Nephron (organoid): ENCODE results near the gene DDX31.

ENCODE experiments used
- H3K27ac Mint-ChIP-seq, 3 experiments: 2 replicates each; pipeline ENCODE4 v1.8.0; 2020; ENCODE audit warnings: mixed read lengths in 3 of 3, mild to moderate bottlenecking in 2 of 3, moderate library complexity in 1 of 3
- H3K27me3 Mint-ChIP-seq: 2 replicates; pipeline ENCODE4 v1.8.0; 2021; ENCODE audit warnings: low read depth, mild to moderate bottlenecking, moderate library complexity, mixed read lengths
- H3K36me3 Mint-ChIP-seq: 2 replicates; pipeline ENCODE4 v1.8.0; 2020; ENCODE audit warnings: low read depth, mixed read lengths
- H3K4me1 Mint-ChIP-seq: 2 replicates; pipeline ENCODE4 v1.8.0; 2020; ENCODE audit warnings: mixed read lengths
- H3K4me3 Mint-ChIP-seq, 3 experiments: 2 replicates each; pipeline ENCODE4 v1.8.0; 2020; ENCODE audit warnings: mild to moderate bottlenecking in 3 of 3, mixed read lengths in 3 of 3, moderate library complexity in 2 of 3
- H3K9me3 Mint-ChIP-seq: 2 replicates; pipeline ENCODE4 v1.8.0; 2020; ENCODE audit warnings: mixed read lengths
- TF ChIP-seq, protein P1 (sequence below), 3 experiments: fragments of 200-600 bp; sonication (generic); IDR thresholded peaks; one replicate each; pipeline ENCODE4 v1.5.0; 2021; ENCODE audit warnings: antibody characterized with exemption in 3 of 3; ENCODE audit not compliant: unreplicated experiment in 3 of 3

Gene DDX31

DNA sequence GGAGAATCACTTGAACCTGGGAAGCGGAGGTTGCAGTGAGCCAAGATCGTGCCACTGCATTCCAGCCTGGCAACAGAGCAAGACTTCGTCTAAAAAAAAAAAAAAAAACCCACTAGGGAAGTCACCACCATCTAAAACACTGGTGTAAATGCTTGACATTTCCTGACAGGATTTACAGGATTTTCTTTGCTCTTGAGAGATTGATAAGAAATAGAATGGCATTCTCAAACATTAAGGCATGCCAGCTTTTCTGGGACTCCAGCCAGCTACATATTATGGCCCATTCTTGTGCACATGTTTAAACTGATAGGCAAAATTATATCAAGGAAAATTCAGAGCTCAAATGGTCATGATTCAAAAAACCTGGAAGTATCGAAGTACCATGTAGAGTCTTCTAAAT is 29.2 kb upstream of the DDX31 start:
- TF ChIP-seq, protein P1, sequence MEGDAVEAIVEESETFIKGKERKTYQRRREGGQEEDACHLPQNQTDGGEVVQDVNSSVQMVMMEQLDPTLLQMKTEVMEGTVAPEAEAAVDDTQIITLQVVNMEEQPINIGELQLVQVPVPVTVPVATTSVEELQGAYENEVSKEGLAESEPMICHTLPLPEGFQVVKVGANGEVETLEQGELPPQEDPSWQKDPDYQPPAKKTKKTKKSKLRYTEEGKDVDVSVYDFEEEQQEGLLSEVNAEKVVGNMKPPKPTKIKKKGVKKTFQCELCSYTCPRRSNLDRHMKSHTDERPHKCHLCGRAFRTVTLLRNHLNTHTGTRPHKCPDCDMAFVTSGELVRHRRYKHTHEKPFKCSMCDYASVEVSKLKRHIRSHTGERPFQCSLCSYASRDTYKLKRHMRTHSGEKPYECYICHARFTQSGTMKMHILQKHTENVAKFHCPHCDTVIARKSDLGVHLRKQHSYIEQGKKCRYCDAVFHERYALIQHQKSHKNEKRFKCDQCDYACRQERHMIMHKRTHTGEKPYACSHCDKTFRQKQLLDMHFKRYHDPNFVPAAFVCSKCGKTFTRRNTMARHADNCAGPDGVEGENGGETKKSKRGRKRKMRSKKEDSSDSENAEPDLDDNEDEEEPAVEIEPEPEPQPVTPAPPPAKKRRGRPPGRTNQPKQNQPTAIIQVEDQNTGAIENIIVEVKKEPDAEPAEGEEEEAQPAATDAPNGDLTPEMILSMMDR (IDR thresholded peaks at IDR 0.05; ENCODE audit: unreplicated experiment in 3 of 3), result no peak
- Mint-ChIP-seq H3K27ac (no peak overlapping the region), H3K36me3 (peaks cover 16% of the 10 kb centered on the region), H3K4me1 (no peaks in the 10 kb centered on the region), H3K9me3 (peaks cover 49% of the 10 kb centered on the region), H3K4me3 (no peak overlapping the region), H3K27me3 (no peaks in the 10 kb centered on the region)

DNA sequence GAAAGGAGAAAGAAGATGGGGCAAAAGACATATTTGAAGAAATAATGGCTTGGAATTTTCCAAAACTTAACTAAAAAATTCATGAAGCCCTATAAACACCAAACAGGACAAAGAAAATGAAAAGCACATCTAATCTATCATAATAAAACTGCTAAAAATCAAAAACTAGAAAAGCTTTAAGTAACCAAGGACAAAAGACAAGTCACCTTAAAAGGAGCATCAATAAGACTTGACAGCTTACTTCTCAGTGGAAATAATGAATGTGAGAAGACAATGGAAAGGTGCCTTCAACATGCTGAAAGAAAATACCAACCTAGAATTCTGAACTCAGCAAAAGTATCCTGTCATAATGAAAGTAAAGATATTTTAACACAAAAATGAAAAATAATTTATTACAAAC is 27.4 kb upstream of the DDX31 start:
- H3K4me1 Mint-ChIP-seq, result no peaks in the 10 kb centered on the region
- H3K9me3 Mint-ChIP-seq, result peaks cover 44% of the 10 kb centered on the region
- TF ChIP-seq, protein P1 (IDR thresholded peaks at IDR 0.05; ENCODE audit: unreplicated experiment in 3 of 3), result no peak
- H3K27ac Mint-ChIP-seq, result no peak overlapping the region
- peaks cover 28% of the 10 kb centered on the region for H3K36me3 Mint-ChIP-seq
- H3K4me3 Mint-ChIP-seq, result no peak overlapping the region
- H3K27me3 Mint-ChIP-seq, result no peaks in the 10 kb centered on the region

DNA sequence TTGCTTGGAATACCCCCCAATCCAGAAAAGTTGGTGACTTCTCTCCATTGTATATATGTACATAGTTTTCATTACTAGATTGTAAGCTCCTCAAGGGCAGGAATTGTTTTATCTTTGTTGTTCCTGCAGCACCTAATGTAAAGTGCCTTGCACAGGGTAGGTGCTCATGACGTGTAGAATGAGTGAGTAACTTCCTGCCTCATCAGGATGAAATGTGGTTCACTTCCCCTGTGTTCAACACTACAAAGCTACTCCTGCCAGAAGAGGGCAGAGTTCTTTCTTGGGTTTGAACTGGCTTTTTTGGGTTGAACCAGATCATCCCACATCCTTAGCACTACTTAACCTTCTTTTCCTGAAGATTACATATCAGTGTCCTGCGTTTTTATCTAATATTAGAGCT is 24.4 kb upstream of the DDX31 start:
- Mint-ChIP-seq H3K9me3 (peaks cover 42% of the 10 kb centered on the region), H3K36me3 (peaks cover 58% of the 10 kb centered on the region), H3K27me3 (no peaks in the 10 kb centered on the region), H3K4me3 (no peak overlapping the region), H3K4me1 (peaks cover 8% of the 10 kb centered on the region), H3K27ac (no peak overlapping the region)
- TF ChIP-seq, protein P1 (IDR thresholded peaks at IDR 0.05; ENCODE audit: unreplicated experiment in 3 of 3), result no peak

DNA sequence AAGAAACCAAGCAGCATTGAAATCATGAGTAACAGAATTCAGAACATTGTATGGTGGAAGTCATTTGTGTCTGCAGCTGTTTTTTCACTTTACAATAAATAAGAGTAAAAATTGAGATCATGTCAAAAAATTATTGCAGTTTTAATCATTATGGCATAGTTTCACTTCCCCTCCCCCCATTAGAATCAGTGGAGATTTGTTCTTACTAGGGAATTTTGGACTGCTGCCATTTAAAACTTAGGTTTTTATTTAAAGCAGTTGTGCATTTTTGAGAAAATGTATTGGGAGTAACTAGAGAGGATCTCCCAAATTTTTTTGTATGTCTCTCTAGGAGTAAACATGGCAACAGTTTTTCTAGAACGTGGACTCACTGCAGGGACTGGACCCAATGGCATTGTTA is 20.9 kb upstream of the DDX31 start:
- Mint-ChIP-seq H3K36me3 (peaks cover 82% of the 10 kb centered on the region), H3K27ac (peak overlapping the region; percentile 0 to 59 (median 48)), H3K4me1 (peaks cover 8% of the 10 kb centered on the region), H3K4me3 (no peak overlapping the region), H3K27me3 (no peaks in the 10 kb centered on the region), H3K9me3 (peaks cover 14% of the 10 kb centered on the region)
- TF ChIP-seq, protein P1 (IDR thresholded peaks at IDR 0.05; ENCODE audit: unreplicated experiment in 3 of 3), result no peak

DNA sequence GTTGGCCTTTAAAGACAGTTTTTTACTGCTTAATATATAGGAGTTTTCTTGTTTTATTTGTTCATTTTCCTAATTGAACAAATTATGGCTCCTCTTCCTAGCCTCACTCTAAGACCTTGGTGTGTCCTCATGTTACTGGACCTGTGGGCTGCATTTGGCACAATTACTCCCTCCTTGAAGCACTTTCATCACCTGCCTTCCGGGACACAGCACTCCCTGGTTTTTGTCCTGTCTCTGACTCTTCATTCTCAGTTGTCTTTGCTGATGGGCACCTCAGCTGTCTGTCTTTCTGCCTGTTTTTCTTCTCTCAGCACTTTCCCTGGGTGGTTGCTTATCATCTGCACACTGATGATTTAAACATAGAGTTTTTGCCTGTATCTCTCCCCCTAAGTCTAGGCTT is 14.1 kb upstream of the DDX31 start:
- Mint-ChIP-seq H3K36me3 (peaks cover 77% of the 10 kb centered on the region), H3K27ac (no peak overlapping the region), H3K9me3 (no peaks in the 10 kb centered on the region), H3K27me3 (no peaks in the 10 kb centered on the region), H3K4me3 (no peak overlapping the region), H3K4me1 (no peaks in the 10 kb centered on the region)
- TF ChIP-seq, protein P1 (IDR thresholded peaks at IDR 0.05; ENCODE audit: unreplicated experiment in 3 of 3), result no peak

DNA sequence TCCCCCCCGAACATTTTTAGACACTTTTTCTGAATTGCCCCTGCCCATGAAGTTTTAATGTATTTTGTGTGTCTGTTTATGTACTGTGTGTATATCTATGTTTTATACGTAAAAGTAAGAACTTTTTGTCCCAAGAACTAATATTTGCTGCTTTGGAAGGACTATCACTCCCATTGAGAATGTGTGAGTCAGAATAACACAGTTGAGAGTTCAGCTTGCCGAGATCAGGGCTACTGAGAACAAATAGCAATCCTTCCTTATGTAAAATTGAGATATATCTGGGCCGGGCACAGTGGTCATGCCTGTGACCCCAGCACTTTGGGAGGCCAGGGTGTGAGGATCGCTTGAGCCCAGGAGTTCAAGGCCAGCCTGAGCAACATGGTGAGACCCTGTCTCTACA is 11.8 kb upstream of the DDX31 start:
- no peak overlapping the region for H3K27ac Mint-ChIP-seq
- peaks cover 74% of the 10 kb centered on the region for H3K36me3 Mint-ChIP-seq
- TF ChIP-seq, protein P1 (IDR thresholded peaks at IDR 0.05; ENCODE audit: unreplicated experiment in 3 of 3), result no peak
- no peaks in the 10 kb centered on the region for H3K4me1 Mint-ChIP-seq
- H3K9me3 Mint-ChIP-seq, result no peaks in the 10 kb centered on the region
- H3K27me3 Mint-ChIP-seq, result no peaks in the 10 kb centered on the region
- no peak overlapping the region for H3K4me3 Mint-ChIP-seq
